Epithelial cell of esophagus (primary cell): ENCODE measurements around the gene GNB1L.

ENCODE experiments used
- DNase-seq: peaks from one replicate; pipeline ENCODE4 v3.0.0; 2010; ENCODE audit warnings: low read depth
- H3K4me3 ChIP-seq: 2 replicates; pipeline ENCODE4 v1.5.1; 2011; ENCODE audit warnings: mild to moderate bottlenecking, low read length, control low read depth
- CTCF ChIP-seq: IDR thresholded peaks from 2 replicates; pipeline ENCODE4 v1.5.1; 2011; ENCODE audit warnings: low read depth, mild to moderate bottlenecking, low read length, control low read depth, inconsistent platforms; ENCODE audit not compliant: insufficient read depth; ENCODE audit errors: missing control alignments

GNB1L gene

GRCh38 chr22:19866665-19867009, 12.0 kb upstream of the GNB1L start:
- DNase-seq, result no peak
- TF ChIP-seq CTCF, result no peak
- H3K4me3 ChIP-seq, result no peak overlapping the region

- H3K4me3 ChIP-seq, result no peak overlapping the region
- DNase-seq, result no peak
- TF ChIP-seq CTCF, result no peak
Observed at GRCh38 chr22:19865141-19865829, 10.6 kb upstream of the GNB1L start.

GRCh38 chr22:19864538-19865106, 9.9 kb upstream of the GNB1L start:
- no peak for DNase-seq
- no peak overlapping the region for H3K4me3 ChIP-seq
- no peak for TF ChIP-seq CTCF

- no peak overlapping the region for H3K4me3 ChIP-seq
- DNase-seq, result no peak
- TF ChIP-seq CTCF, result no peak
Observed at GRCh38 chr22:19863571-19863970, 8.9 kb upstream of the GNB1L start.

- TF ChIP-seq CTCF, result no peak
- no peak overlapping the region for H3K4me3 ChIP-seq
- DNase-seq, result no peak
Observed at GRCh38 chr22:19862619-19863246, 8.1 kb upstream of the GNB1L start.

GRCh38 chr22:19859861-19860510, 5.3 kb upstream of the GNB1L start:
- no peak overlapping the region for H3K4me3 ChIP-seq
- TF ChIP-seq CTCF, result no peak
- DNase-seq, result no peak

GRCh38 chr22:19857382-19857781, 2.7 kb upstream of the GNB1L start:
- DNase-seq, result no peak
- no peak for TF ChIP-seq CTCF
- H3K4me3 ChIP-seq, result no peak overlapping the region
